Stimulated activated CD4-positive, alpha-beta T cell treated with anti-CD3 and anti-CD28 coated beads, Interleukin-4, amount 100 ng/mL, for 24 hours (primary cell): Measurements from ENCODE around the gene HTR3D.
"Not testable (repeated sequence)": the region's sequence is repeated elsewhere in the genome, so short reads cannot be mapped to it uniquely, and the experiment has no call there.

Experiments
- DNase-seq: peaks from one replicate; pipeline ENCODE4 v3.0.0-alpha.2; 2020

Gene HTR3D, protein sequence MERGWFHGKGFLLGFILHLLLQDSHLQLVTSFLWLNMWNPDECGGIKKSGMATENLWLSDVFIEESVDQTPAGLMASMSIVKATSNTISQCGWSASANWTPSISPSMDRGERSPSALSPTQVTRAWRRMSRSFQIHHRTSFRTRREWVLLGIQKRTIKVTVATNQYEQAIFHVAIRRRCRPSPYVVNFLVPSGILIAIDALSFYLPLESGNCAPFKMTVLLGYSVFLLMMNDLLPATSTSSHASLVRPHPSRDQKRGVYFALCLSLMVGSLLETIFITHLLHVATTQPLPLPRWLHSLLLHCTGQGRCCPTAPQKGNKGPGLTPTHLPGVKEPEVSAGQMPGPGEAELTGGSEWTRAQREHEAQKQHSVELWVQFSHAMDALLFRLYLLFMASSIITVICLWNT

DNA sequence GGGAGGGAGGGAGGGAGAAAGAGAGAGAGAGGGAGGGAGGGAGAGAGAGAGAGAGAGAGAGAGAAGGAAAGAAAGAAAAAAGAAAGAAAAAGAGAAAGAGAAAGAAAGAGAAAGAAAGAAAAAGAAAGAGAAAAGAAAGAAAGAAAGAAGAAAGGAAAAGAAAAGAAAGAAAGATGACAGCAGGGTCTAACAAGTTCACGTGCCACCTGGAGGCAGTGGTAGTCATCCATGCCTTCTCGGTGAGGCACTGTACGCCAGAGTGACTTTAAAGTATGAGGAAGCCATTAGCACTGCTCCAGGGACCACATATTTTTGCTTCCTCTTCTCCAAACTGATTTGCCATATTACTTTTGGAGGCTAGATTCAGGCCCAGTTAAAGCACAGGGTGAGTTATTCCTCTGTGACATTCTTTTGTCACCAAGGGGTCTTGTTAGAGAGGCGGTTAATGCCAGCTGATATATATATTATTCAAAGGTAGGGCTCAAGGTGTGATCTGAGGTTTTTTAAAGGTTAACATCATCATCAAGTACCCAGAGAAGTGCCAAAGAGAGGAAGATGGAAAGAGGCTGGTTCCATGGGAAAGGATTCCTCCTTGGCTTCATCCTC, at the start of gene HTR3D:
TSS of gene HTR3D (plus strand) at position 556 of the 606 bp plus-strand sequence. CDS start at position 556, 0 bp downstream.
- no peak for DNase-seq

DNA sequence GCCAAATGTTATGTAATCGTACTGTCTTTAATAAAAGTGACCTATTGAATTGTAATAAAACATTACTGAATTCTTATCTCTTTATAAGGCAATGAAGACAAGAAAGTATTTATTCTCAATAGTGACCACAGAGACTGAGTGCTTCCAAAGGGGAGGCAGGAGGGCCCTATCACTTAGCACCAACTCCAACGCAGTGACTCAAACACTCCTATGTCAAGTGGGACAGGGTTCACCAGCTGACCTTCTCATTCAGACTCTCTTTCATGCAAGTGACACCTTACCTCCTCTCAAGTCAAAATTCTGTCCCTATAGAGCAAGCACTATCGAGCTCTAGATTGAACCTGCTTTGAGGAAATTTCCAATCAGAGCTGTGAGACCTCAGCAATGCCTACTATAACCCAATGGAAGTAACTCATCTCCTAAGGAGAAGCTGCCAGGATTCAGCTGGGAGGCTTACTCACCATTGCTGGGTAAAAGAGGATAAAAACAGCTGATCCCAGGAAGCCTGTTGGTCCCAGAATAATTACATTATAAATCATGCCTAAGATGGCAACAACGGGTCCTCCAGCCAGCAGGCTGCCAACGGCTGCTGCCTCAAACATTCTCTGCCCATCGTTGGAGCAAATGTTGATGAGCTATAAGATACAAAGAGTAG, 49.4 kb upstream of the HTR3D start:
- DNase-seq: no peak

DNA sequence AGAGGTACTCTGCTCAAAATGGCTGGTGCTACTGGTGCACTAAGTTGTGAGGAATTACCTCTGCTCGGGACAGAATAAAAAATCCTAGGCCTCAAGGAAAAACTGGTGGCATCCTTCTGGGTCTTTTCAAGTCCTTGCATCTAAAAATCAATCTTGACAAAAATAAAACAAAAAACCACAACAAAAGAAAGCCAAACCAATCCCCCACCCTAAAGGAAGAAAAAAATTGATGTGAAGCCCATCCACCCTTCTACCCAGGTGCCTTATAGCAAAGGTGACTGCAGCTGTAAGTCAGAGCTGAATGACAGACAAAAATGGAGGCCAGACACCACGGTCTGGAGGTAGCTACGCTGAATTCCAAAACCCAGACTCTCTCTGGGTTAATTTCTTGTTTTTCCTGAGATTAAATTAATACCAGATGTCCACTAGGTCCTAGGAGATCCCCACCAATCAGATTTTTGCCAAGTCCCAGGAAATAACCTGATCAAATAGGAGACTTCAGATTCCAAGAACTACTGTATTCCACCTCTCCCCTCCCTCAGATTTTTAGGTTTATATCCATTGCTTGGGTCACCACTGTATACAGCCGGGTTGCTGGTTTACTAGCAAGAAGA, 47.3 kb upstream of the HTR3D start:
- DNase-seq: no peak

DNA sequence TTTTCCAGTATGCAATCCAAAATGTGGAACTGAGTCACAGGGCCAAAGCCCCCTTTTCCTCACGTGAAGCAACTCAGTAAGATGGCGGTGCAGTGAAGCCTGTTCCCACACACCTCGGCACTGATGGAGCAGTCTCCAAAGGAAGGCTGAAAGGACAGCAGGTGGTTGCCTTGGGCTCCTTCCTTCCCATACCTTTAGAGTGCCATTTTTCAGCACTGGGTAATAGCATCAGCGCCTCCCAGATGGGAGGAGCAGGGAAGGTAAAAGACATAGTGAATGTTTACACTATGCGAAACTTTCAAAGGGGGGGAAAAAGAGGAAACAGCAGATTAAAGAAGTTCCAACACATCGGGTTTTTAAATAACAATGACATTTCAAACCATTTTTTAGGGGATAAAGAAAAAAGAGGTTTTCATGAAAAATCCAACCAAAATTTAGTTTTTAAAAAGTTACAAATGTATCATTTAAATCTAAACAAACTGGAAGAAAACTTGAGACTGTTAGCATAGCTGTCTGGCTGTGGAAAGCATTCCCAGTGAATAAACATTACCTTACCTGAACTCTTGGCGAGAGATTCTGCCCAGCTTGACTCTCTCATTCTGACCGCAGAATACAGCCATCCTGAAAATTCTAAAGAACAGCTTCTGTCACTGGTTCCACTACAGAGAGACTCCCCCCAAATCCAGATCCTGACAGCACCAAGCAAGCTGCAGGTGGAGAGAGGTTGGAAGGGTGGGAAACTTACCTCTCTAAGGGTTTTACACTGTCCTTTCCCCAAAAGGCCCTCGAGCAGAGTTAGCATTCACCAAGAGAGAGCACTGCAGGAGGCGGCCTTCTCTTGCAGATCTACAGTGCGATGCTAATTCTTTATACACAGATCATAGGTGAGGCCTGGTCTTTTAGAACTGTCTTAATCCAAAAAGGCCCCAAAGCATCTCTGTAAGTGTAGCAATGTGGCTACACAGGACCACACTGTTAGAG, 46.5 kb upstream of the HTR3D start:
- DNase-seq: no peak

DNA sequence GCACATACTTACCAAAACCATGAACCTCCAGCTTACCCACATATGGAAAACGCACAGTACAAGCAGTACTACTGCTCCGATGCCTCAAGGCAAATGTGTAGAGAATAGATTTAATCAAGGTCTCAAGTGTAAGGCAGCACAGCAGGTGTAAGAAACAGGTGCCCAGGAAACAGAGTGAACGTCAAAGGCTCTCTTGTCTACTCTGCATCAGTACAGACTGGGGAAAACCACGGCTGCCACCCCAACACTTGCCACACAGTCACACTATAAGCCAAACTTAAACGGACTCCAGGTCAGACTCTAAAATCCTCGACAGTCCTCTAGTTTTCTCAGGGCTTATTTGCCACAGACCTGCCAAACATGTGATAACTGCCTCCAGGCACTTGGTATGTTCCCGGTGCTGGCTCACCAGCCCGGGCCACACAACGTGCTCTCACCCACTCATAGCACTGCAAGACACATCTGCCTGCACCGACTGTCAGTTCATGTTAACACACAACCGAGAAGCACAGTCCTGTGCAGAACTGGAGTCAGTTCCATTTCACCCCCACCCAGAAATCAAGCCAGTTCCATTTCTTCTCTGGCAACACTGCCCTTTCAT, 44.4 kb upstream of the HTR3D start:
- no peak for DNase-seq

DNA sequence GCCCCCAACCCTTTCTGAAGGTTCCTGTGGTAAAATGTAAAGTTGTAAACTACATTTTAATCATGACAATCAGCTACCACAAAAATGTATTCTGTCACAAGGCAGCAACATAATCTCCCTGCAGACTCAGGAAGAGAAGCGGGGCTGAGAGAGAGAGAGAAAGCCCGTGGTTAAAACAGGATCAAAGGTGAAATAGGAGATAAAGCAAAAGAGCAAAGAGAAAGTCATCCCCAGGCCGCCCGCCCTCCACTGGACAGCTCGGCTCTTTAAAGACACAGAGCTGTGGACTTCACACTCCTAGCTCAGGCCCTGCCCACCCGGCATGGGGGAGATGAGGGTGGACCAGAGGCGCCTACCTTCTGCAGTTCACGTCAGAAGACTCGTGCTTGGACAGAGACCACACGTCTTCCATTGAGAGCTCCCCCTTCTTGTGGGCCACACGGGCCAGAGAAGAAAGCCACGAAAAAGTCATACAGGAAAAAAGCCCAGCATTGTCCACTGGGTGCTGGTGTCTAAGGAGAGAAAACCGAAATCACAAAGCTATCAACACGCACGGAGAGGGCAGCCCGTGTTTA, 43.2 kb upstream of the HTR3D start:
- no peak for DNase-seq

DNA sequence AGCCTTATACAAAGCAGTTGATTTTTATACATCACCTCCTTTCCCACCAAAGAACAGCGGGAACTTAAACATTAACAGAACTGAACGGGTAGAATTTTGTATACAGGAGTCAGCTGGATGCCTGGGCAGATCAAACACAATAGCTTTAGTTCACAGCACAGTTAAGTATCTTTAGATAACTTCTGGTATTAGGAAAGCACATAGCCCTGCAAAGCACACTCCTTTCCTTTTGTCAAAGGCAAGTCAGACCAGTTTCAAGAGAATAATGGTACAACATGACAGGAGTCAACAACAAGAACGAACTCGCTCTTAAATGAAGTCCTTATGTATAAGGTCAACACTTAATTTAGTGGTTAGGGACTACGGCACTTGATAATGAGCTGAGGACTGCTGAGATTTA, 40.1 kb upstream of the HTR3D start:
- no peak for DNase-seq

DNA sequence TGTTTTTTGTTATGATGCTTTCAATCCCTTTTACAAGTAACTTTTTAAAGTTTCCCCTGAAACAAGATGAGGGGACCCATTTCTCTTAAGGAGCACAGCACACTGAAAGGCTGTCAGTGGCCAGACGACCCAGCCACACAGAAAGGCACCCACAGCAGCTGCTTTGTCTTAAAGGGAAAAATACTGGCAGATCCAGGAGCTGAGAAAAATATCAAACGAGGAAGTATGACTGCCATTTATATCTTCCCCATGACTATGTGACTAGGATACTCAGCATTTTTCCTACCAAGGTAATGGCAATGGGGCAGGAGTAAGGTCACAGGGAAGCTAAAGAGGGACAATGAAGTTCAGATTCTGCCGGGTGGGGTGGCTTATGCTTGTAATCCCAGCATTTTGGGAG, 29.8 kb upstream of the HTR3D start:
- no peak for DNase-seq

DNA sequence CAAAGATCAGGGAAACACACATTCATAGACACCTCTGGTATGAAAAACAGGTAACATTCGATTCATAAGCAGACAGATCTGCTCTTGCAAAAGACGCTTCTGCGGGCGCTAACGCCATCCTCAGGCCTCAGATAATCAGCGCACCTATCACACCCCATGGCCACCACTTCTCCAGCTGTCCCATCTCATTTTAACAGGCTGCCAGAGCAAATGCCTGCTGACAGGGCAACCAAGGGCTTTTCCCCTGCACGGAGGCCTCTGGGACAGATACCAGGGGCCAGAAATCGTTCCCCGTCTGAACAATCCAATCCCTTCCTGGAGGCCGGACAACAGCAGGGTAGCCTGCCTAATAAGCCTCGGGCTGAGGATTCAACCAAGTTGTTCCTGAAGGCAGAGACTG, 29.1 kb upstream of the HTR3D start:
- no peak for DNase-seq

DNA sequence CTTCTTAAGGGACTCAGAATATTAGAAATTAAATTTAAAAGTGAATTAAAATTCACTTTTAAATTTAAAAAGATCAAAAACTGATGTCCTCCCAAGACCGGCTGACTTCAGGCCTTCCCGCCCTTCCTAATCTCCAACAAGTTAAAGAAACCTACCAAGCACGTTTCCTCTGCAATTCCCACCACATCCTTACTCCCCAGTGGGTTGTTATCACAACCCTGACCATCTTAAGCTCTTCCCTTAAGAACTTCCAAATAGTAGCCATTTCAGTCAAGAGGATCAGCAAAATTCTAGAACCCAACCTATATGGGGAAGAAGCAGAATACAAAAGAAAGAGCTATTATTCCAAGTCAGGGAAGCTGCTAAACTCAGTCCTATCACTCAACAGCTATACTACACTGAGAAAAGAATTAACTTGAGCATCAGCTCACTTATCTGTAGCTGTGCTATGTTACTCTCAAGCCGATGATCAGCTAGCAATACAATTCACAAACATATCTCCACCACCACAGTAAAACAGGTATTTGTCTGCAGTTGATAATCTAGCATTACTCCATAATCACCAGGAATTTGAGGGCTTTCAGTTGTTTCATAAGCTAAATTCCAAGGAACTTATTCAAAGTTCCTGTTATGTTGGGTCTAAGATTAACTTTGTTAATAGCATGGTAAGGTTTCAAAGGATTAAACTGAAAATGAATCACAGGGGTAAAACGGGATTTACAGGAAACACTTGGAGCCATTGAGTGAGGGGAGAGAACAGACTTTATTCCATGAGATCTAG, 28.2 kb upstream of the HTR3D start:
- DNase-seq: no peak

DNA sequence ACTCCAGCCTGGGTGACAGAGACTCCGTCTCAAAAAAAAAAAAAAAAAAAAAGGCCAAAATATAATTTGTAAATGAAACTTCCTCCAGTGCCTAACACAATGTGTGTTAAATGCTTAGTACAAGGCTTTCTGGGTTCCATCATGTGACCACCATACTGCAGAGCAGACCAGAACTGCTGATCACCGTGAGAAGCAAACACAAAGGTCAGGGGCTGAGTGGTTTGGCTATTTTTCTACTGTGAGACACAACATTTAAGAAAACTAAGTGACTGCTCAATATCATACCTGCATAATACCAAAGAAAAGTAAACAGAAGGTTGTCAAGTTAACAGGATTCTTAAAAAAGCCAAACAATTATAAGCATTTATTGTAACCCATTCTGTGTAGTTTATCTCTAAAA, 27.1 kb upstream of the HTR3D start:
- no peak for DNase-seq

DNA sequence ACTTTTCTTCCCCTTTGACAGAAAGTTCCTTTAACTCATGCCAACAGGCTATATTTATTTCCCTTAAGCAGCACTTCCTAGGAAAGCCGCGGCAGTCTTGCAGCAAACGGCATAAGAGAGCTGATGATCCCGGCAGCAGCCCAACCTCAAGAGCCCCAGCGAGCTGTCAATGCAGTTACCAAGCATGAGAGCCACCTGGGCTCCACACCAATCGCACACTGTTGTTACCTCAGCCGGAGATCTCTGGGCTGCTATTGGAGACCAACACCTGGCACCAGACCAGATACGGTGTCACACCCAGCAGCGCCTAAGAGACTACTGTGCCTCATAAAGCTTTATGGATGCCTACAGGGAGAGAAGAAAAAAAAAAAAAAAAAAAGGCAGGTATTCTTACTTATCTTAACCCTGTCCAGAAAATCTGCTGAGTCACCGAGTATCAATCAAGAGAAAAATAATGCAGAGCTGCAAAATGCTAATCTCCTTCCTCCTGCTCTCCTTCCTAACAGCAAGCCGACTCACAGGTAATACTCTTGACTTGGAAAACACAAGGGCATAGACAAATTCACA, 25.5 kb upstream of the HTR3D start:
- DNase-seq: no peak

DNA sequence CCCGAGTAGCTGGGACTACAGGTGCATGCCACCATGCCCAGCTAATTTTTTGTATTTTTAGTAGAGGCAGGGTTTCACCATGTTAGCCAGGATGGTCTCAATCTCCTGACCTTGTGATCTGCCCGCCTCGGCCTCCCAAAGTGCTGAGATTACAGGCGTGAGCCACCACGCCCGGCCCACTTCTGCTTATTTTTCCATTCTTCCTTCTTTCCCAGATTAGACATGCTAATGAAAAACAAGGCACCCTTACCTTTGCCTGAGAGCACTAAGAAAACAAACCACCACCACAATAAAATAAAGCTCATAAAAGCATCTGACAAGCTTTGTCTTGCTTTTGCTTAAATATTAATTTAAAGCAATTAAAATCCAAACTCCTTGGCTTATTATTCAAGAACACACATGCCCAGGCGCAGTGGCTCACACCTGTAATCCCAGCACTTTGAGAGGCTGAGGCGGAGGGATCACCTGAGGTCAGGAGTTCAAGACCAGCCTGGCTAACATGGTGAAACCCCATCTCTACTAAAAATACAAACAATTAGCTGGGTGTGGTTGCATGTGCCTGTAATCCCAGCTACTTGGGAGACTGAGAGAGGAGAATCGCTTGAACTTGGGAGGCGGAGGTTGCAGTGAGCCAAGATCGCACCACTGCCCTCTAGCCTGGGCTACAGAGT, 24.3 kb upstream of the HTR3D start:
- DNase-seq: not testable (repeated sequence)

DNA sequence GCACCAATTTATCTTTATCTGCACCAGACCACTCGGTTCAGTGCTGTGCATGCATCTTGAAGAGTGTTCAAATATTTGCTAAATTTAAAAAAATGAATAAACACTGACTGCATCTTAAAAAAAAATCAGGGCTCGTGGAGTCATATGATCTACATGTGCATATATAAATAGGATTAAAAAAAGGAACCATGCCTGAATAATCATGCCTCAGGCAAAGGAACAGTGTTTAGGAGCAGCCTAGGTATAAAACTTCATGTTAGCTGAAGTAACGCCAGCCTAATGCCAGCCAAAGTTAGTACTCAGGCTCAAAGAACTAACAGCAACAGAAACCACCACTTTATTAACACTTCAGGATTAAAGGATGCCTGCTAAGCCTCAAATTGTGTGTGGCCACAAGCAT, 23.4 kb upstream of the HTR3D start:
- DNase-seq: no peak

DNA sequence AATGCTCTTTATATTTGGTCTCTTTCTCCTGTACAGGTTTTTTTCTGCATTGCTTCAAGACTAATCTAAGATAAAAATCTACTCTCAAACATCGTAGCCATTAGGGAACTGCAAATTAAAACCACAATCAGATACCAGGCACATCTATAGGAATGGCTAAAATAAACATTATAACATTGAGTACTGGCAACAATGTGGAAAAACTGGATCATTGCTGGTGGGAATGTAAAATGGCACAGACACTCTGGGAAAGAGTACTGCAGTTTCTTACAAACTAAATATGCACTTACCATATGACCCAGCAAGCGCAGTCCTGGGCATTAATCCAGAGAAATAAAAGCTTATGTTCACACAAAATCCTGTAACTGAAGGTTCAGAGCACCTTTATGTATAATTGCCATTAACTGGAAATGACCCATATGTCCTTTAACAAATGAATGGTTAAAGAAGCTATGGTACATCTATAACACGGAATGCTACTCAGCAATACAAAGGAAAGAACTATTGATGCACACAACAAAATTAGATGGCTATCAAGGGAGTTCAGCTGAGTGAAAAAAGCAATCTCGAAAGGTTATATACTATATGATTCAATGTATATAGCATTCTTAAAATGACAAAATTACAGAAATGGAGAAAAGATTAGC, 20.2 kb upstream of the HTR3D start:
- DNase-seq: no peak

DNA sequence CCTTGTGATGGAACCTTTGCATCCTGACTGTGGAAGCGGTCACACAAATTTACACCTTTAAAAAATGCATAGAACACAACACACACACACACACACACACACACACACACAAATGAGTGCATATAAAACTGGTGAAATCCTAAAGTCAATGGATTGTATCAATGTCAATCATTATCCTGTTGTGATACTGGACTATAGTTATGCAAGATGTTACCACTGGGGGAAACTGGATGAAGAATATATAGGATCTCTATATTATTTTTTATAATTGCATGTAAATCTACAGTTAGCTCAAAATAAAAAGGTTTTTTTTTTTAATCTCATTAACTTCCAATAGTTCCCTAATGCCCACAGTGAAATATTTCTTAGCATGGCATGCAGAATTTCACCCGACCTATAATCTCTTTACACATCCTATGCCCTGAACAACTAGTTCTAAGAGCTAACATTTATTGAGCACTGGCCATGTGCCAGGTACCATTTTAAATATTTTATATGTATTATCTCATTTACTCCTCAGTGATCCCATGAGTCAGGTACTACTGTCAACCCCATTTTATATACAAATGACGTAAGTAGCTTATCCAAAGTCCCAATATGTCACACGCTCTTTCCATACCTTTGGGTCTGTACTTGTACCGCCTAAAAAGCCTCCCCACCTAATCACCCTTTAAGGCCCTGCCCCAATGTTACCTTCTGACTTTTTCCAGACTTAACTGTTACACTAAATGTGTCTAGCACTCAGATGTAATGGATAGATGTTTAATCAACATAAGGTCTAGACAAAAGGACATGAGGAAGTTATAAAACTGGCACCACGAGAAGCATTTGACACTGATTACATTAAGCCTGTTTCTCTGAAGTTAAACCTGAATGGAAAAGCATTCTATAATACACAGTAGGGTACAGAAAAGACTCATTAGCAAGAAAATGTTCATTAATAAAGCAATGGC, 19.3 kb upstream of the HTR3D start:
- no peak for DNase-seq

DNA sequence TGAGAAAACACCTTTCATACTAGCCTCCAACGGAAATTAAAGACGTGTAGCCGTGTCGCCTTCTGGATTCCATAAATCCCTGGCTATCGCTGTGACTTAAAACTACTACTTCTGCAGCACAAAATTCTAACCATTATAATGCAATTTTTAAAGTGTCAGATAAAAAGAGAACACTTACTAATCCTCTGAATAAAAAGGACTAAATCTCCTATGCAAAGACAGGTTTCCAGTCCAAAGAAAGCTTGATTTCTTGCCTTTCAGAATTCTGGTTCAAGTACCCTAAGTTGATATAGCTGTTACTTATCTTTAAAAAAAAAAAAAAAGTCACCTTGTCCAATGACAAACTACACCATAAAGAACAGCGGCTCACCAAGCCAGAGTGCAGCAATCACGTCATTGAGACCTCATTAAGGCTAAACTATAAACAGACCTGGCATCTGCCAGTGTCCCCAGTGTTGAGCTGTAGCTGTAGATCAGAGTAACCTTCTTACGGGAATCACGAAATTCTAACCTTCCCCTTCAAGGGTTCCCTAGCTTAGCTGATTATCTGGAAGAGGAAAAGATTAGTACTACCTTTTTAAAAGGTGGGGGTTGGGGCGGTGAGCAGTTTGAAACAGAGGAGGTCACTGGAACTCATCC, 16.0 kb upstream of the HTR3D start:
- no peak for DNase-seq

DNA sequence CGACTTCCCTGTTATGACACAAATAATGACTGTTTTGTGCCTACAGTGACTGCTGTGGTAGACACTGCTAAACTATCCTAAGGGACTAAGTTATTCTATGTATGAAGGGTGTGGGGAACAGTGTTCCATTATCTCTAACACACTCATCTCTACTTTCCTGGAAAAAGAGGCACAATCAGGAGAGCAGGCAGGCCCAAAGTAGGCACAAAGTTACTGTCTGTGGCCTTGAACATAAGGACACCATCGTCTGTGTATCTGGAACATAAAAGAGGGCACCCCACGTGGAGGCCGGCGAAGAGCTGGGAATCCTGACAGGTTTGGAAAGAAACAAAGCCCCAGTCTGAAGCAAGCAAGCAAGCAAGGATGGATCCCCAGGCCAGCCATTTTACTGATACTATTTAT, 15.4 kb upstream of the HTR3D start:
- no peak for DNase-seq
